PC-3 (cell line): Measurements from ENCODE around the gene PTPN14.

Experiments
- EZH2 ChIP-seq: fragments of 300-600 bp; sonication (generic); IDR thresholded peaks from one replicate; pipeline ENCODE4 v1.6.1; 2017; ENCODE audit warnings: antibody characterized with exemption, mild to moderate bottlenecking, low read length; ENCODE audit not compliant: unreplicated experiment
- TF ChIP-seq, protein P1 (sequence below): fragments of 300-600 bp; sonication (generic); conservative IDR thresholded peaks from 2 replicates; pipeline ENCODE4 v1.5.1; 2017; ENCODE audit warnings: antibody characterized with exemption, low read depth, mild to moderate bottlenecking, low read length

DNA sequence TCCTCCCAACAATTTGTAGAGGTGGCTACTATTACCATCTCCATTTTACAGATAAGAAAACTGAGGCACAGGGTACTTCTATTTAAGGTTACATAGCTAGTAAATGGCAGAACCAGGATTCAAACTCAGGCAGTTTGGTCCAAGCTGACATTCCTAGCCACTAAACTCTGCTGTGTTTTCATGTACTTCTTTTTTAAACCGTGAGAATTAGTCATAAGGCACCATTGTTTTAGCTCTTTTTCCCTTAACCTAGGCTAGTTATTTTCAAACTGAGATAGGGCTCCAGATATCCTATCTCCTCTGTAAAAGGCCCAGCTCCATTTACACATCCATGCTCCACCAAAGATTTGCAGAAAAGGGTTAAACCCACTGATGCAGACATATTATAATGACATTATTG is 92.9 kb downstream of the PTPN14 start:
- TF ChIP-seq, protein P1, sequence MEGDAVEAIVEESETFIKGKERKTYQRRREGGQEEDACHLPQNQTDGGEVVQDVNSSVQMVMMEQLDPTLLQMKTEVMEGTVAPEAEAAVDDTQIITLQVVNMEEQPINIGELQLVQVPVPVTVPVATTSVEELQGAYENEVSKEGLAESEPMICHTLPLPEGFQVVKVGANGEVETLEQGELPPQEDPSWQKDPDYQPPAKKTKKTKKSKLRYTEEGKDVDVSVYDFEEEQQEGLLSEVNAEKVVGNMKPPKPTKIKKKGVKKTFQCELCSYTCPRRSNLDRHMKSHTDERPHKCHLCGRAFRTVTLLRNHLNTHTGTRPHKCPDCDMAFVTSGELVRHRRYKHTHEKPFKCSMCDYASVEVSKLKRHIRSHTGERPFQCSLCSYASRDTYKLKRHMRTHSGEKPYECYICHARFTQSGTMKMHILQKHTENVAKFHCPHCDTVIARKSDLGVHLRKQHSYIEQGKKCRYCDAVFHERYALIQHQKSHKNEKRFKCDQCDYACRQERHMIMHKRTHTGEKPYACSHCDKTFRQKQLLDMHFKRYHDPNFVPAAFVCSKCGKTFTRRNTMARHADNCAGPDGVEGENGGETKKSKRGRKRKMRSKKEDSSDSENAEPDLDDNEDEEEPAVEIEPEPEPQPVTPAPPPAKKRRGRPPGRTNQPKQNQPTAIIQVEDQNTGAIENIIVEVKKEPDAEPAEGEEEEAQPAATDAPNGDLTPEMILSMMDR, result no peak
- no peak for TF ChIP-seq EZH2
